Measurements from ENCODE around the gene REEP5. TPM values are rescaled to one million over a fixed set of nuclear protein-coding genes. Genes with fewer than 3 reads are reported as not detected.

REEP5 gene
- total and polyA plus RNA-seq, 9 of the 15 experiments (the other 6 are each of a cell fraction or from before 2014, with no cell fraction given): 14.7 to 102 (median 36.0) TPM

GRCh38 chr5:112958093-112959088, 36.4 kb upstream of the REEP5 start (continued):
- TF ChIP-seq ZBTB1 (CRISPR knock-in tag; IDR thresholded peaks at IDR 0.05; ENCODE audit: borderline replicate concordance, low read depth) (no peak), TEAD2 (tag; IDR thresholded peaks at IDR 0.05) (no peak), ZBTB34 (CRISPR knock-in tag; IDR thresholded peaks at IDR 0.05) (no peak), CBX1 (IDR thresholded peaks at IDR 0.05; ENCODE audit: low read depth) (no peak), RBM17 (IDR thresholded peaks at IDR 0.05; ENCODE audit: borderline replicate concordance, low read depth, low read length) (no peak), SMARCA4 (IDR thresholded peaks at IDR 0.05) (peak; percentile 22; the same call in 1 of the 2 replicates), FUS (optimal IDR thresholded peaks at IDR 0.05; ENCODE audit: low read depth, low read length) (no peak), HNRNPH1 (optimal IDR thresholded peaks at IDR 0.05; ENCODE audit: low read depth, low read length) (no peak), KLF16 (IDR thresholded peaks at IDR 0.05) (no peak), SETDB1 (IDR thresholded peaks at IDR 0.05; ENCODE audit: low read length) (no peak), ZNF3 (CRISPR knock-in tag; IDR thresholded peaks at IDR 0.05) (no peak), SRSF7 (optimal IDR thresholded peaks at IDR 0.05; ENCODE audit: low read depth, low read length) (no peak), ZNF79 (CRISPR knock-in tag; IDR thresholded peaks at IDR 0.05; ENCODE audit: low read depth) (no peak), ATF3 (IDR thresholded peaks at IDR 0.05) (peak; percentile 85), ATF3 (CRISPR knock-in tag; conservative IDR thresholded peaks at IDR 0.05) (no peak), FOS (IDR thresholded peaks at IDR 0.05; ENCODE audit: extremely low read depth, insufficient read length) (peak; percentile 11), PTTG1 (tag; IDR thresholded peaks at IDR 0.05; ENCODE audit: low read depth) (no peak), KHSRP (IDR thresholded peaks at IDR 0.05) (no peak), DPF2 (IDR thresholded peaks at IDR 0.05) (peak; percentile 49; the same call in 1 of the 2 replicates), HNRNPL (IDR thresholded peaks at IDR 0.05; ENCODE audit: low read depth, low read length) (no peak), ELF2 (CRISPR knock-in tag; IDR thresholded peaks at IDR 0.05) (no peak), RBM34 (IDR thresholded peaks at IDR 0.05; ENCODE audit: borderline replicate concordance, insufficient read depth, low read length) (no peak), ZNF347 (CRISPR knock-in tag; IDR thresholded peaks at IDR 0.05; ENCODE audit: low read depth) (no peak), CBX5 (IDR thresholded peaks at IDR 0.05; ENCODE audit: borderline replicate concordance, low read depth) (no peak), KDM5B (IDR thresholded peaks at IDR 0.05; ENCODE audit: insufficient replicate concordance, low read depth, low read length) (no peak), POLR3A (IDR thresholded peaks at IDR 0.05; ENCODE audit: borderline replicate concordance, extremely low read depth, insufficient read depth, insufficient read length) (no peak)
- TF ChIP-seq, protein P1, sequence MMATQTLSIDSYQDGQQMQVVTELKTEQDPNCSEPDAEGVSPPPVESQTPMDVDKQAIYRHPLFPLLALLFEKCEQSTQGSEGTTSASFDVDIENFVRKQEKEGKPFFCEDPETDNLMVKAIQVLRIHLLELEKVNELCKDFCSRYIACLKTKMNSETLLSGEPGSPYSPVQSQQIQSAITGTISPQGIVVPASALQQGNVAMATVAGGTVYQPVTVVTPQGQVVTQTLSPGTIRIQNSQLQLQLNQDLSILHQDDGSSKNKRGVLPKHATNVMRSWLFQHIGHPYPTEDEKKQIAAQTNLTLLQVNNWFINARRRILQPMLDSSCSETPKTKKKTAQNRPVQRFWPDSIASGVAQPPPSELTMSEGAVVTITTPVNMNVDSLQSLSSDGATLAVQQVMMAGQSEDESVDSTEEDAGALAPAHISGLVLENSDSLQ (IDR thresholded peaks at IDR 0.05): peak; percentile 89
